ENCODE data around the gene TRIM36.

DNA sequence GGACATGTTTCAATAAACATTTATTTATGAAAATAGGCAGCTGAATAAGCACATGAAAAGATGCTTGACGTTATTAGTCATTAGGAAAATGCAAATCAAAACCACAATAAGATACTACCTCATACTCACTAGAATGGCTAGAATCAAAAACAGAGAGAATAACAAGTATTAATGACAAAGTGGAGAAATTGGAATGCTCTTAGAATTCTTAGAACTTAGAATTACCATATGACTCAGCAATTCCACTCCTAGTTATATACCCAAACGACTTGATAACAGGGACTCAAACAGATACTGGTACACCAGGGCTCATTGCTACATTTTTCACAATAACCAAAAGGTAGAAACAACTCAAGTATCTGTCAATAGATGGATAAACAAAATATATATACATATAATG is 15.1 kb upstream of the TRIM36 start:
- TF ChIP-seq, protein P1, sequence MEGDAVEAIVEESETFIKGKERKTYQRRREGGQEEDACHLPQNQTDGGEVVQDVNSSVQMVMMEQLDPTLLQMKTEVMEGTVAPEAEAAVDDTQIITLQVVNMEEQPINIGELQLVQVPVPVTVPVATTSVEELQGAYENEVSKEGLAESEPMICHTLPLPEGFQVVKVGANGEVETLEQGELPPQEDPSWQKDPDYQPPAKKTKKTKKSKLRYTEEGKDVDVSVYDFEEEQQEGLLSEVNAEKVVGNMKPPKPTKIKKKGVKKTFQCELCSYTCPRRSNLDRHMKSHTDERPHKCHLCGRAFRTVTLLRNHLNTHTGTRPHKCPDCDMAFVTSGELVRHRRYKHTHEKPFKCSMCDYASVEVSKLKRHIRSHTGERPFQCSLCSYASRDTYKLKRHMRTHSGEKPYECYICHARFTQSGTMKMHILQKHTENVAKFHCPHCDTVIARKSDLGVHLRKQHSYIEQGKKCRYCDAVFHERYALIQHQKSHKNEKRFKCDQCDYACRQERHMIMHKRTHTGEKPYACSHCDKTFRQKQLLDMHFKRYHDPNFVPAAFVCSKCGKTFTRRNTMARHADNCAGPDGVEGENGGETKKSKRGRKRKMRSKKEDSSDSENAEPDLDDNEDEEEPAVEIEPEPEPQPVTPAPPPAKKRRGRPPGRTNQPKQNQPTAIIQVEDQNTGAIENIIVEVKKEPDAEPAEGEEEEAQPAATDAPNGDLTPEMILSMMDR (IDR thresholded peaks at IDR 0.05), result no peak
- TF ChIP-seq POLR2A (IDR thresholded peaks at IDR 0.05), result no peak

Measured in sigmoid colon (tissue), 3 donors.